ENCODE data around the gene PINK1.

DNA sequence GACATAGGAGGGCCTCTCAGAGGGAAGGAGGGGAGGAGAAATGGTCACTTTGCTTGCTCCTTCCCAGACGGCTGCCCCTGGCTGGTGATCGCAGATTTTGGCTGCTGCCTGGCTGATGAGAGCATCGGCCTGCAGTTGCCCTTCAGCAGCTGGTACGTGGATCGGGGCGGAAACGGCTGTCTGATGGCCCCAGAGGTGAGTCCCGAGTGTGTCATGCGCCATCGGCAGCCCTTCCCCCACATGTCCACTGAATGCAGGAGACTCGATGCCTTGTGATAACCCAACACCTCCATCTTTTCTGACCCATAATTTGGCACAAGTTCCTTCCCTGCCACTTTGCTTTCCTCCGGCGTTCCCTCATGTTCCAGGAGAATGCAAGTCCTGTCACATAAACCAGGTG is 15.2 kb downstream of the PINK1 start:
- TF ChIP-seq, protein P1, sequence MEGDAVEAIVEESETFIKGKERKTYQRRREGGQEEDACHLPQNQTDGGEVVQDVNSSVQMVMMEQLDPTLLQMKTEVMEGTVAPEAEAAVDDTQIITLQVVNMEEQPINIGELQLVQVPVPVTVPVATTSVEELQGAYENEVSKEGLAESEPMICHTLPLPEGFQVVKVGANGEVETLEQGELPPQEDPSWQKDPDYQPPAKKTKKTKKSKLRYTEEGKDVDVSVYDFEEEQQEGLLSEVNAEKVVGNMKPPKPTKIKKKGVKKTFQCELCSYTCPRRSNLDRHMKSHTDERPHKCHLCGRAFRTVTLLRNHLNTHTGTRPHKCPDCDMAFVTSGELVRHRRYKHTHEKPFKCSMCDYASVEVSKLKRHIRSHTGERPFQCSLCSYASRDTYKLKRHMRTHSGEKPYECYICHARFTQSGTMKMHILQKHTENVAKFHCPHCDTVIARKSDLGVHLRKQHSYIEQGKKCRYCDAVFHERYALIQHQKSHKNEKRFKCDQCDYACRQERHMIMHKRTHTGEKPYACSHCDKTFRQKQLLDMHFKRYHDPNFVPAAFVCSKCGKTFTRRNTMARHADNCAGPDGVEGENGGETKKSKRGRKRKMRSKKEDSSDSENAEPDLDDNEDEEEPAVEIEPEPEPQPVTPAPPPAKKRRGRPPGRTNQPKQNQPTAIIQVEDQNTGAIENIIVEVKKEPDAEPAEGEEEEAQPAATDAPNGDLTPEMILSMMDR (IDR thresholded peaks at IDR 0.05) = no peak
- TF ChIP-seq POLR2AphosphoS5 (IDR thresholded peaks at IDR 0.05) = no peak
- TF ChIP-seq POLR2A (IDR thresholded peaks at IDR 0.05) = no peak

All from prostate gland (tissue), 2 donors.